K562 (cell line): ENCODE measurements around the gene ANK2. TPM values are rescaled to one million over a fixed set of nuclear protein-coding genes. Genes with fewer than 3 reads are reported as not detected.

Experiments
- ATAC-seq: fragments of 200-7000 bp; cut with Tn5 transposase; 3 replicates; pipeline ENCODE4 v1.9.1; 2020; ENCODE audit warnings: moderate library complexity
- BruUV-seq: library from RNA; stranded (reverse); fragments of 400-500 nt; replicated peaks from 2 replicates; lab custom pipeline; 2021; lab: Mats Ljungman, UMichigan
- CTCF ChIA-PET: fragments of 300-600 bp; formaldehyde crosslinking; extraction: SDS; loops from one replicate; lab custom pipeline; 2021; ENCODE audit warnings: low intra/inter-chr PET ratio; lab: Yijun Ruan, JAX
- POLR2A ChIA-PET: fragments of 300-600, 350-650 bp; sonication (Branson Sonifier 250); formaldehyde crosslinking; extraction: SDS; loops from one replicate; lab custom pipeline; 2021; ENCODE audit warnings: antibody characterized with exemption, inconsistent platforms; lab: Yijun Ruan, JAX
- DNase-seq, 4 experiments: peaks; one replicate each; pipeline versions ENCODE4 v3.0.0 to v3.0.0-alpha.2; 2011 to 2018; ENCODE audit warnings: low spot score in 3 of 4, mixed read lengths in 3 of 4; ENCODE audit errors: extremely low read depth in 1 of 4
- FAIRE-seq: peaks from 2 replicates; lab custom pipeline; 2011; peaks lifted over from hg19 to GRCh38; lab: Jason Lieb, UNC
- H2AFZ ChIP-seq: 2 replicates; pipeline ENCODE4 v1.6.0; 2011; ENCODE audit warnings: low read depth, low read length, control low read depth, inconsistent platforms
- H3K27ac ChIP-seq: fragments of 200-600 bp; 3 replicates; pipeline ENCODE4 v1.8.0; 2011; ENCODE audit warnings: low read depth, mild to moderate bottlenecking, control low read depth, inconsistent platforms, low read length, moderate library complexity, mixed read lengths; ENCODE audit errors: extremely low read depth
- H3K27me3 ChIP-seq, 2 experiments: fragments of 300-600 bp in 1 of 2; 2 replicates in 1 of 2; 3 replicates in 1 of 2; pipeline versions ENCODE4 v1.6.0 to v1.8.0; 2011; ENCODE audit warnings: inconsistent platforms in 2 of 2, low read length in 2 of 2, mild to moderate bottlenecking in 1 of 2, mixed read lengths in 1 of 2, moderate library complexity in 1 of 2; ENCODE audit not compliant: control insufficient read depth in 2 of 2, insufficient read depth in 2 of 2
- H3K36me3 ChIP-seq: fragments of 300-600 bp; 3 replicates; pipeline ENCODE4 v1.8.0; 2011; ENCODE audit warnings: mild to moderate bottlenecking, low read length, inconsistent platforms; ENCODE audit not compliant: control insufficient read depth, insufficient read depth
- H3K4me1 ChIP-seq, 2 experiments: fragments of 200-600 bp in 1 of 2; replicated peaks in 1 of 2; 2 replicates in 1 of 2; 3 replicates in 1 of 2; pipeline versions ENCODE4 v1.5.1 to v1.8.0; 2011; ENCODE audit warnings: inconsistent platforms in 2 of 2, low read length in 2 of 2, mild to moderate bottlenecking in 1 of 2, mixed read lengths in 1 of 2, moderate library complexity in 1 of 2; ENCODE audit not compliant: control insufficient read depth in 2 of 2, insufficient read depth in 2 of 2
- H3K4me2 ChIP-seq: 2 replicates; pipeline ENCODE4 v1.6.1; 2011; ENCODE audit warnings: low read length, control low read depth, inconsistent platforms, mixed read lengths; ENCODE audit not compliant: insufficient read depth
- H3K4me3 ChIP-seq: fragments of 200-600 bp; sonication (generic), shearing (Covaris generic); 2 replicates; pipeline ENCODE4 v1.5.1; 2016; ENCODE audit warnings: control low read depth, inconsistent platforms
- H3K79me2 ChIP-seq: fragments of 200-600 bp; 3 replicates; pipeline ENCODE4 v1.8.0; 2011; ENCODE audit warnings: low read length, inconsistent platforms; ENCODE audit not compliant: control insufficient read depth, insufficient read depth
- H3K9ac ChIP-seq, 2 experiments: 2 replicates each; pipeline versions ENCODE4 v1.6.0 to v1.6.1; 2011; ENCODE audit warnings: low read depth in 2 of 2, low read length in 2 of 2, control low read depth in 1 of 2, inconsistent platforms in 1 of 2, mild to moderate bottlenecking in 1 of 2, mixed read lengths in 1 of 2; ENCODE audit not compliant: insufficient read depth in 1 of 2
- H3K9me1 ChIP-seq: one replicate; pipeline ENCODE4 v1.6.0; 2011; ENCODE audit warnings: inconsistent platforms, mild to moderate bottlenecking, low read length, moderate library complexity; ENCODE audit not compliant: control insufficient read depth, insufficient read depth
- H3K9me3 ChIP-seq: replicated peaks from 2 replicates; pipeline ENCODE4 v1.5.1; 2011; ENCODE audit warnings: low read depth, low read length, inconsistent platforms; ENCODE audit not compliant: control insufficient read depth, insufficient read depth
- H4K20me1 ChIP-seq: replicated peaks from 2 replicates; pipeline ENCODE4 v1.6.1; 2011; ENCODE audit warnings: low read length, inconsistent platforms, mixed read lengths; ENCODE audit not compliant: control insufficient read depth, insufficient read depth
- CREB5 ChIP-seq: fragments of 250-450 bp; sonication (Bioruptor Pico); IDR thresholded peaks from 2 replicates; pipeline ENCODE4 v1.5.0; 2020; ENCODE audit warnings: mild to moderate bottlenecking
- EGR1 ChIP-seq: fragments of 450-650 bp; conservative IDR thresholded peaks from 2 replicates; pipeline ENCODE4 v1.6.1; 2017; ENCODE audit warnings: mild to moderate bottlenecking
- ESRRB ChIP-seq: fragments of 250-450 bp; sonication (Bioruptor Pico); IDR thresholded peaks from 2 replicates; pipeline ENCODE4 v1.5.0; 2020; ENCODE audit warnings: mild to moderate bottlenecking, moderate library complexity, borderline replicate concordance
- FUS ChIP-seq: fragments of 200-400 bp; formaldehyde crosslinking; optimal IDR thresholded peaks from 2 replicates; pipeline ENCODE3; 2017; ENCODE audit warnings: low read depth, low read length
- MIER1 ChIP-seq: fragments of 450-650 bp; IDR thresholded peaks from 2 replicates; pipeline ENCODE4 v1.6.1; 2016; ENCODE audit warnings: antibody characterized with exemption, mild to moderate bottlenecking, low read depth
- MYBL2 ChIP-seq, 2 experiments: fragments of 450-650 bp in 1 of 2; sonication (generic) in 1 of 2; formaldehyde crosslinking in 1 of 2; IDR thresholded peaks; 2 replicates each; pipeline versions ENCODE4 v1.6.1 to v1.8.1; 2017 to 2022; ENCODE audit warnings: borderline replicate concordance in 1 of 2, inconsistent platforms in 1 of 2, low read depth in 1 of 2, mild to moderate bottlenecking in 1 of 2, missing genetic modification reagents in 1 of 2, moderate library complexity in 1 of 2
- SNRNP70 ChIP-seq: fragments of 200-400 bp; formaldehyde crosslinking; optimal IDR thresholded peaks from 2 replicates; pipeline ENCODE3; 2017; ENCODE audit warnings: low read depth, low read length
- TAF1 ChIP-seq: IDR thresholded peaks from 2 replicates; pipeline ENCODE4 v1.6.1; 2011; ENCODE audit warnings: mild to moderate bottlenecking, low read length, moderate library complexity; ENCODE audit not compliant: insufficient read depth, control insufficient read depth, severe bottlenecking; ENCODE audit errors: extremely low read depth
- ZBTB43 ChIP-seq: sonication (generic); formaldehyde crosslinking; IDR thresholded peaks from 2 replicates; pipeline ENCODE4 v1.8.0; 2023; ENCODE audit warnings: mild to moderate bottlenecking, missing genetic modification reagents
- ZFP30 ChIP-seq: fragments of 250-450 bp; sonication (Bioruptor Pico); IDR thresholded peaks from 2 replicates; pipeline ENCODE4 v1.8.0; 2022; ENCODE audit warnings: moderate library complexity, mild to moderate bottlenecking, inconsistent platforms, borderline replicate concordance
- ZKSCAN8 ChIP-seq: fragments of 200-800 bp; sonication (Bioruptor generic); IDR thresholded peaks from 2 replicates; pipeline ENCODE4 v1.6.1; 2016; ENCODE audit warnings: missing genetic modification characterization, missing compliant biosample characterization
- ZNF41 ChIP-seq: fragments of 250-450 bp; sonication (Bioruptor Pico); conservative IDR thresholded peaks from 2 replicates; pipeline ENCODE4 v1.4.0; 2020; ENCODE audit warnings: mild to moderate bottlenecking
- WGBS: fragments of 100-300 bp; shearing (Covaris generic); methylation state at CpG from one replicate; pipeline ENCODE4 v1.1.6; 2016; ENCODE audit warnings: low coverage, mixed read lengths; ENCODE audit not compliant: insufficient coverage; ENCODE audit errors: missing lambda C conversion rate; 5-methylcytosine and 5-hydroxymethylcytosine counted together
- in situ Hi-C: fragments of 300-500 bp; cut with MboI; formaldehyde crosslinking; loops from 4 replicates; pipeline ENCODE4 v1.15.0; 2018; ENCODE audit warnings: inconsistent platforms, mixed read lengths
- intact Hi-C: fragments of 100-400 bp; cut with micrococcal nuclease; formaldehyde crosslinking; loops from 2 replicates; pipeline ENCODE4 v1.14.2; 2022
- polyA plus RNA-seq, 8 experiments: library from polyadenylated mRNA; depleted of rRNA in 4 of 8; stranded (reverse) in 5 of 8; unstranded in 3 of 8; fragments of >200 nt; fragmentation: Nextera tagmentation in 2 of 8; fragmentation: Illumina TruSeq in 1 of 8; extraction: Ambion mirVana in 2 of 8; extraction: Trizol in 1 of 8; gene quantifications; 2 replicates each; pipeline versions ENCODE4 v1.2.1 to v1.2.3, GENCODE V29; 2011 to 2014; ENCODE audit warnings: inconsistent platforms in 1 of 8, missing spikeins in 1 of 8
- total RNA-seq, 7 experiments: library from RNA; depleted of rRNA in 6 of 7; stranded (reverse); fragments of >200 nt in 6 of 7; fragmentation: Illumina TruSeq in 2 of 7; extraction: Trizol in 2 of 7; gene quantifications; 2 replicates each; pipeline versions ENCODE4 v1.2.1 to v1.2.3, GENCODE V29; 2011 to 2021; ENCODE audit warnings: low replicate concordance in 1 of 7
- TF ChIP-seq, protein P1 (sequence below): fragments of 250-450 bp; sonication (Bioruptor Pico); IDR thresholded peaks from 2 replicates; pipeline ENCODE4 v1.4.0; 2020; ENCODE audit warnings: mild to moderate bottlenecking, moderate library complexity, borderline replicate concordance
- TF ChIP-seq, protein P2 (sequence below): fragments of 250-450 bp; sonication (Bioruptor Pico); IDR thresholded peaks from 2 replicates; pipeline ENCODE4 v1.8.0; 2021; ENCODE audit warnings: mild to moderate bottlenecking, moderate library complexity

Gene ANK2
- total and polyA plus RNA-seq, 9 of the 15 experiments (the other 6 are each of a cell fraction or from before 2014, with no cell fraction given): 0.07 to 0.24 TPM; not detected in 7

DNA sequence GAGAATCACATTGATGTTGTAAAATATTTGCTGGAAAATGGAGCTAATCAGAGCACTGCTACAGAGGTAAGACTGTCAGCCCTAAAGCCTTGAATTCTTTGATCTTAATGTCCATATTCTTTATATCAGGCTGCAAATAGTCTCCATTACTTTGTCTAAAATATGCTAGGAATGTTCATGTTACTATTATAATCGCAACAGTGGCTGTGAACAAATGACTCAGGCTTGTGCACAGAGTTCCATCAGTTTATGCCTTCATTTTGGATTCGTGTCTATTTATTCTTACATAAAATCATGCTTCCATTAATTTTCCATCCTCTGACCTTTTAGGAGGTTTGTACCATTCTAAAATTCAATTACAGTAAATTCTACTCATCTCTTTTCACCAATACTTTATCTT, 182.7 kb downstream of the ANK2 start:
- in situ Hi-C loops: no loop called here
- POLR2A ChIA-PET: no interaction called here
- 0% methylated on average over 2 of the region's 2 CpGs for WGBS
- TF ChIP-seq MIER1 (no peak), SNRNP70 (no peak), ZFP30 (CRISPR knock-in tag) (no peak), CREB5 (CRISPR knock-in tag) (no peak), ESRRB (CRISPR knock-in tag) (no peak), FUS (no peak), EGR1 (no peak), ZBTB43 (CRISPR knock-in tag) (no peak), ZKSCAN8 (no peak), TAF1 (no peak), ZNF41 (CRISPR knock-in tag) (no peak), MYBL2 (IDR thresholded peaks at IDR 0.05; ENCODE audit: low read depth) (no peak), MYBL2 (CRISPR knock-in tag; IDR thresholded peaks at IDR 0.05; ENCODE audit: borderline replicate concordance) (no peak)
- TF ChIP-seq, protein P1, sequence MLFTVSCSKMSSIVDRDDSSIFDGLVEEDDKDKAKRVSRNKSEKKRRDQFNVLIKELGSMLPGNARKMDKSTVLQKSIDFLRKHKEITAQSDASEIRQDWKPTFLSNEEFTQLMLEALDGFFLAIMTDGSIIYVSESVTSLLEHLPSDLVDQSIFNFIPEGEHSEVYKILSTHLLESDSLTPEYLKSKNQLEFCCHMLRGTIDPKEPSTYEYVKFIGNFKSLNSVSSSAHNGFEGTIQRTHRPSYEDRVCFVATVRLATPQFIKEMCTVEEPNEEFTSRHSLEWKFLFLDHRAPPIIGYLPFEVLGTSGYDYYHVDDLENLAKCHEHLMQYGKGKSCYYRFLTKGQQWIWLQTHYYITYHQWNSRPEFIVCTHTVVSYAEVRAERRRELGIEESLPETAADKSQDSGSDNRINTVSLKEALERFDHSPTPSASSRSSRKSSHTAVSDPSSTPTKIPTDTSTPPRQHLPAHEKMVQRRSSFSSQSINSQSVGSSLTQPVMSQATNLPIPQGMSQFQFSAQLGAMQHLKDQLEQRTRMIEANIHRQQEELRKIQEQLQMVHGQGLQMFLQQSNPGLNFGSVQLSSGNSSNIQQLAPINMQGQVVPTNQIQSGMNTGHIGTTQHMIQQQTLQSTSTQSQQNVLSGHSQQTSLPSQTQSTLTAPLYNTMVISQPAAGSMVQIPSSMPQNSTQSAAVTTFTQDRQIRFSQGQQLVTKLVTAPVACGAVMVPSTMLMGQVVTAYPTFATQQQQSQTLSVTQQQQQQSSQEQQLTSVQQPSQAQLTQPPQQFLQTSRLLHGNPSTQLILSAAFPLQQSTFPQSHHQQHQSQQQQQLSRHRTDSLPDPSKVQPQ (CRISPR knock-in tag): no peak
- TF ChIP-seq, protein P2, sequence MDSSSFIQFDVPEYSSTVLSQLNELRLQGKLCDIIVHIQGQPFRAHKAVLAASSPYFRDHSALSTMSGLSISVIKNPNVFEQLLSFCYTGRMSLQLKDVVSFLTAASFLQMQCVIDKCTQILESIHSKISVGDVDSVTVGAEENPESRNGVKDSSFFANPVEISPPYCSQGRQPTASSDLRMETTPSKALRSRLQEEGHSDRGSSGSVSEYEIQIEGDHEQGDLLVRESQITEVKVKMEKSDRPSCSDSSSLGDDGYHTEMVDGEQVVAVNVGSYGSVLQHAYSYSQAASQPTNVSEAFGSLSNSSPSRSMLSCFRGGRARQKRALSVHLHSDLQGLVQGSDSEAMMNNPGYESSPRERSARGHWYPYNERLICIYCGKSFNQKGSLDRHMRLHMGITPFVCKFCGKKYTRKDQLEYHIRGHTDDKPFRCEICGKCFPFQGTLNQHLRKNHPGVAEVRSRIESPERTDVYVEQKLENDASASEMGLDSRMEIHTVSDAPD (CRISPR knock-in tag): no peak

More for the DNA sequence above, 182.7 kb downstream of the ANK2 start:
- Histone ChIP-seq H3K4me1 (no peaks in the 10 kb centered on the region), H2AFZ (no peak overlapping the region), H3K4me3 (no peak overlapping the region), H3K27ac (no peak overlapping the region), H4K20me1 (no peaks in the 10 kb centered on the region), H3K36me3 (no peaks in the 10 kb centered on the region), H3K9ac (no peak overlapping the region), H3K9me3 (no peaks in the 10 kb centered on the region), H3K4me2 (no peak overlapping the region), H3K79me2 (no peaks in the 10 kb centered on the region), H3K9me1 (no peaks in the 10 kb centered on the region), H3K27me3 (no peaks in the 10 kb centered on the region)
- ATAC-seq: no peak
- no TSS peak for BruUV-seq
- DNase-seq: no peak
- CTCF ChIA-PET: no interaction called here
- FAIRE-seq: no peak
- intact Hi-C loops: no loop called here
